NCI-H446 (cell line): ENCODE data around the gene FMC1.
"Not testable (repeated sequence)": the region's sequence is repeated elsewhere in the genome, so short reads cannot be mapped to it uniquely, and the experiment has no call there.

Experiments
- DNase-seq, 2 experiments: peaks; one replicate each; lab custom pipeline; 2025; lab: John Stamatoyannopoulos, UW

Gene FMC1

GRCh38 chr7:139340037-139340807 lies 915 bp upstream of the FMC1 start:
- peak; percentile 98 for DNase-seq

- no peak for DNase-seq
These were observed 404 bp upstream of the FMC1 start for GRCh38 chr7:139340808-139341057.

GRCh38 chr7:139341776-139342226 lies 664 bp downstream of the FMC1 start:
- DNase-seq: no peak

GRCh38 chr7:139345042-139345441 lies 3.9 kb downstream of the FMC1 start:
- DNase-seq: no peak

GRCh38 chr7:139351027-139351426 lies 9.9 kb downstream of the FMC1 start:
- no peak for DNase-seq

- no peak for DNase-seq
These were observed 13.6 kb downstream of the FMC1 start for GRCh38 chr7:139354729-139355128.

GRCh38 chr7:139355320-139355719 lies 14.2 kb downstream of the FMC1 start:
- DNase-seq: no peak

GRCh38 chr7:139357729-139358506 lies 16.8 kb downstream of the FMC1 start:
- not testable (repeated sequence) for DNase-seq

GRCh38 chr7:139358541-139359365 lies 17.6 kb downstream of the FMC1 start:
- DNase-seq: peak in 1 of 2 experiments; percentile 42

- DNase-seq: peak; percentile 87 to 99
These were observed 18.5 kb downstream of the FMC1 start, which contains the start of gene LUC7L2 for GRCh38 chr7:139359366-139360209. LUC7L2 (plus strand) TSS chr7:139359894; CDS start chr7:139360262, 368 bp downstream.

- peak; percentile 91 to 96 for DNase-seq
These were observed 19.2 kb downstream of the FMC1 start for GRCh38 chr7:139360210-139360947.

GRCh38 chr7:139360948-139361307 lies 19.8 kb downstream of the FMC1 start:
- DNase-seq: no peak

GRCh38 chr7:139361523-139361922 lies 20.4 kb downstream of the FMC1 start:
- no peak for DNase-seq

- no peak for DNase-seq
These were observed 21.2 kb downstream of the FMC1 start for GRCh38 chr7:139362302-139362701.

- DNase-seq: no peak
These were observed 21.8 kb downstream of the FMC1 start for GRCh38 chr7:139362981-139363380.

GRCh38 chr7:139365336-139365735 lies 24.2 kb downstream of the FMC1 start:
- no peak for DNase-seq

GRCh38 chr7:139366400-139366799 lies 25.3 kb downstream of the FMC1 start:
- DNase-seq: no peak

- DNase-seq: no peak
These were observed 26.5 kb downstream of the FMC1 start for GRCh38 chr7:139367438-139368155.

GRCh38 chr7:139370301-139370942 lies 29.3 kb downstream of the FMC1 start:
- DNase-seq: no peak

- DNase-seq: no peak
These were observed 29.8 kb downstream of the FMC1 start for GRCh38 chr7:139370943-139371313.
